ENCODE data around the gene GPR25.

The GPR25 gene

GRCh38 chr1:200899451-200899915, 26.7 kb downstream of the GPR25 start:
- H3K4me1 ChIP-seq (ENCODE audit: insufficient read depth, low read length, severe bottlenecking) = no peaks in the 10 kb centered on the region
- no peaks in the 10 kb centered on the region for H3K9me3 ChIP-seq (ENCODE audit: low read length)
- no peaks in the 10 kb centered on the region for H3K27me3 ChIP-seq (ENCODE audit: insufficient read depth, low read length)
- H3K27ac ChIP-seq (ENCODE audit: low read depth, low read length, poor library complexity, severe bottlenecking) = no peak overlapping the region
- H3K79me2 ChIP-seq (ENCODE audit: insufficient read depth, low read length) = no peaks in the 10 kb centered on the region
- no peak overlapping the region for H3K4me2 ChIP-seq (ENCODE audit: low read length)
- H3K9me2 ChIP-seq (ENCODE audit: low read depth, low read length) = no peaks in the 10 kb centered on the region
- no peaks in the 10 kb centered on the region for H4K20me1 ChIP-seq (ENCODE audit: insufficient read depth, low read length)
- no peak overlapping the region for H3K4me3 ChIP-seq (ENCODE audit: low read depth, low read length, poor library complexity, severe bottlenecking)
- H2AFZ ChIP-seq (ENCODE audit: low read length) = no peak overlapping the region
- H3K36me3 ChIP-seq (ENCODE audit: insufficient read depth, low read length) = no peaks in the 10 kb centered on the region
- TF ChIP-seq CTCF (IDR thresholded peaks at IDR 0.05; ENCODE audit: low read length) = no peak
- TF ChIP-seq EZH2 (IDR thresholded peaks at IDR 0.05; ENCODE audit: borderline replicate concordance, low read length) = no peak
- H3F3A ChIP-seq (ENCODE audit: insufficient read depth, low read length) = no peaks in the 10 kb centered on the region
- no peak overlapping the region for H3K9ac ChIP-seq (ENCODE audit: low read length)

- no peak overlapping the region for H3K4me2 ChIP-seq (ENCODE audit: low read length)
- H3F3A ChIP-seq (ENCODE audit: insufficient read depth, low read length) = no peaks in the 10 kb centered on the region
- no peaks in the 10 kb centered on the region for H4K20me1 ChIP-seq (ENCODE audit: insufficient read depth, low read length)
- no peaks in the 10 kb centered on the region for H3K79me2 ChIP-seq (ENCODE audit: insufficient read depth, low read length)
- no peaks in the 10 kb centered on the region for H3K9me3 ChIP-seq (ENCODE audit: low read length)
- H3K9me2 ChIP-seq (ENCODE audit: low read depth, low read length) = no peaks in the 10 kb centered on the region
- H3K36me3 ChIP-seq (ENCODE audit: insufficient read depth, low read length) = no peaks in the 10 kb centered on the region
- no peaks in the 10 kb centered on the region for H3K27me3 ChIP-seq (ENCODE audit: insufficient read depth, low read length)
- H3K4me1 ChIP-seq (ENCODE audit: insufficient read depth, low read length, severe bottlenecking) = no peaks in the 10 kb centered on the region
- H3K4me3 ChIP-seq (ENCODE audit: low read depth, low read length, poor library complexity, severe bottlenecking) = no peak overlapping the region
- no peak overlapping the region for H3K9ac ChIP-seq (ENCODE audit: low read length)
- no peak overlapping the region for H2AFZ ChIP-seq (ENCODE audit: low read length)
- TF ChIP-seq CTCF (IDR thresholded peaks at IDR 0.05; ENCODE audit: low read length) (no peak), EZH2 (IDR thresholded peaks at IDR 0.05; ENCODE audit: borderline replicate concordance, low read length) (no peak)
- no peak overlapping the region for H3K27ac ChIP-seq (ENCODE audit: low read depth, low read length, poor library complexity, severe bottlenecking)
These were observed 27.4 kb downstream of the GPR25 start for GRCh38 chr1:200899954-200900867.

GRCh38 chr1:200900877-200901276, 28.1 kb downstream of the GPR25 start:
- H3K36me3 ChIP-seq (ENCODE audit: insufficient read depth, low read length) = no peaks in the 10 kb centered on the region
- H3F3A ChIP-seq (ENCODE audit: insufficient read depth, low read length) = no peaks in the 10 kb centered on the region
- TF ChIP-seq EZH2 (IDR thresholded peaks at IDR 0.05; ENCODE audit: borderline replicate concordance, low read length) = no peak
- TF ChIP-seq CTCF (IDR thresholded peaks at IDR 0.05; ENCODE audit: low read length) = no peak

More at GRCh38 chr1:200900877-200901276, 28.1 kb downstream of the GPR25 start:
- H3K9me2 ChIP-seq (ENCODE audit: low read depth, low read length) = no peaks in the 10 kb centered on the region
- H2AFZ ChIP-seq (ENCODE audit: low read length) = no peak overlapping the region
- H3K79me2 ChIP-seq (ENCODE audit: insufficient read depth, low read length) = no peaks in the 10 kb centered on the region
- no peak overlapping the region for H3K27ac ChIP-seq (ENCODE audit: low read depth, low read length, poor library complexity, severe bottlenecking)
- no peaks in the 10 kb centered on the region for H4K20me1 ChIP-seq (ENCODE audit: insufficient read depth, low read length)
- no peaks in the 10 kb centered on the region for H3K9me3 ChIP-seq (ENCODE audit: low read length)
- no peaks in the 10 kb centered on the region; the same call in 1 of the 2 replicates for H3K27me3 ChIP-seq (ENCODE audit: insufficient read depth, low read length)
- H3K4me2 ChIP-seq (ENCODE audit: low read length) = no peak overlapping the region
- H3K4me1 ChIP-seq (ENCODE audit: insufficient read depth, low read length, severe bottlenecking) = no peaks in the 10 kb centered on the region
- H3K4me3 ChIP-seq (ENCODE audit: low read depth, low read length, poor library complexity, severe bottlenecking) = no peak overlapping the region
- no peak overlapping the region for H3K9ac ChIP-seq (ENCODE audit: low read length)

Data from OCI-LY1 (cell line).